Glutamatergic neuron (in vitro differentiated cells): Measurements from ENCODE around the gene HIPK2. TPM values are rescaled to one million over a fixed set of nuclear protein-coding genes. Genes with fewer than 3 reads are reported as not detected.

Experiments
- DNase-seq: peaks from one replicate; pipeline ENCODE4 v3.0.0; 2022
- H3K27ac Mint-ChIP-seq: one replicate; pipeline ENCODE4 v1.8.0; 2020; ENCODE audit warnings: mild to moderate bottlenecking, mixed read lengths, inconsistent platforms; ENCODE audit not compliant: unreplicated experiment
- H3K27me3 Mint-ChIP-seq: one replicate; pipeline ENCODE4 v1.8.0; 2020; ENCODE audit warnings: mild to moderate bottlenecking, moderate library complexity, mixed read lengths, inconsistent platforms; ENCODE audit not compliant: unreplicated experiment
- H3K36me3 Mint-ChIP-seq: one replicate; pipeline ENCODE4 v1.8.0; 2020; ENCODE audit warnings: mild to moderate bottlenecking, mixed read lengths, inconsistent platforms; ENCODE audit not compliant: unreplicated experiment
- H3K4me1 Mint-ChIP-seq: one replicate; pipeline ENCODE4 v1.8.0; 2020; ENCODE audit warnings: mild to moderate bottlenecking, low read depth, mixed read lengths, inconsistent platforms; ENCODE audit not compliant: unreplicated experiment
- H3K4me3 Mint-ChIP-seq: one replicate; pipeline ENCODE4 v1.8.0; 2020; ENCODE audit warnings: mild to moderate bottlenecking, mixed read lengths, inconsistent platforms; ENCODE audit not compliant: unreplicated experiment
- H3K9me3 Mint-ChIP-seq: one replicate; pipeline ENCODE4 v1.8.0; 2020; ENCODE audit warnings: mild to moderate bottlenecking, moderate library complexity, mixed read lengths, inconsistent platforms; ENCODE audit not compliant: unreplicated experiment
- total RNA-seq: library from RNA; stranded (reverse); fragmentation: NEBNext Ultra II Directional; extraction: Animal tissue kit (Norgen Biotek cat#: 25700); gene quantifications from one replicate; pipeline ENCODE4 v1.2.1, GENCODE V29; 2021; ENCODE audit not compliant: unreplicated experiment
- TF ChIP-seq, protein P1 (sequence below): fragments of 200-600 bp; sonication (generic); IDR thresholded peaks from one replicate; pipeline ENCODE4 v1.5.0; 2021; ENCODE audit not compliant: partially characterized antibody, unreplicated experiment

The HIPK2 gene
- total RNA-seq, 1 donor from 2014 or later: 36.9 TPM

DNA sequence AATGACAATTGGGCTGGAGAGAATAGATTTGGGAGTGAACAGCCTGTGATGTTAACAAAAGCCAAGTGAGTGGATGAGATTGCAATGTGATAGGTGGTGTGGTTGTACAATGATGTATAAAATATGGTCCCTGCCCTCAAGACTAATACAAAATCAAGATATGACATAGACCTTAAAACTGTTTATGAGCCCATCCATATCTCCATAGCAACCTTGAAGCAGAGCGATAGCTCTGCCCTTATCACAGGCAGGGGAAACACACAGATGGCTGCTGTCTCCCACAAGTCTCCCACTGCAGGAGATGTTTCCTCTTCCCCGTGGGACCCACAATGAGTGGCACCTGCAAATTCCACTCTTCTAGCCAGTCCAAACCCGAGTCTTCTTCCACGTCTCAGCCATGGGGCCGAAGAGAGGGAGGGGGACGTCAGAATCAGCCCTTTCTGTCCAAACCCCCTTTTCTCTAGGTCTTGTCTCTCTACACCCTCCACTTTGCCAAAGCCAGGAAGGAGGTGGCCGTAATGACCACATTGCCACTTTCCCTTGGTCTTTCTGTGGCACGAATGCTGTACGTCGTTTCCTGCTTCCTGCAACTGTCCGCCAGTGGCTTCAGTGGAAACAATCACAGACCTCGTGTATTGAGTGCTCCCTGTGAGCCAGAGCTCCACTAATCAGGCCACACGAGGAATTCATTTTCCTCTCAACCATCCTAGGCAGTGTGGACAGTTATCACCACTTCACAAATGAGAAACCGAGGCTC is 43.7 kb upstream of the HIPK2 start:
- H3K4me1 Mint-ChIP-seq: no peaks in the 10 kb centered on the region
- no peak overlapping the region for H3K27ac Mint-ChIP-seq
- H3K27me3 Mint-ChIP-seq: peaks cover 4% of the 10 kb centered on the region
- no peak overlapping the region for H3K4me3 Mint-ChIP-seq
- H3K36me3 Mint-ChIP-seq: peaks cover 5% of the 10 kb centered on the region
- no peaks in the 10 kb centered on the region for H3K9me3 Mint-ChIP-seq
- TF ChIP-seq, protein P1, sequence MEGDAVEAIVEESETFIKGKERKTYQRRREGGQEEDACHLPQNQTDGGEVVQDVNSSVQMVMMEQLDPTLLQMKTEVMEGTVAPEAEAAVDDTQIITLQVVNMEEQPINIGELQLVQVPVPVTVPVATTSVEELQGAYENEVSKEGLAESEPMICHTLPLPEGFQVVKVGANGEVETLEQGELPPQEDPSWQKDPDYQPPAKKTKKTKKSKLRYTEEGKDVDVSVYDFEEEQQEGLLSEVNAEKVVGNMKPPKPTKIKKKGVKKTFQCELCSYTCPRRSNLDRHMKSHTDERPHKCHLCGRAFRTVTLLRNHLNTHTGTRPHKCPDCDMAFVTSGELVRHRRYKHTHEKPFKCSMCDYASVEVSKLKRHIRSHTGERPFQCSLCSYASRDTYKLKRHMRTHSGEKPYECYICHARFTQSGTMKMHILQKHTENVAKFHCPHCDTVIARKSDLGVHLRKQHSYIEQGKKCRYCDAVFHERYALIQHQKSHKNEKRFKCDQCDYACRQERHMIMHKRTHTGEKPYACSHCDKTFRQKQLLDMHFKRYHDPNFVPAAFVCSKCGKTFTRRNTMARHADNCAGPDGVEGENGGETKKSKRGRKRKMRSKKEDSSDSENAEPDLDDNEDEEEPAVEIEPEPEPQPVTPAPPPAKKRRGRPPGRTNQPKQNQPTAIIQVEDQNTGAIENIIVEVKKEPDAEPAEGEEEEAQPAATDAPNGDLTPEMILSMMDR: no peak
- no peak for DNase-seq

DNA sequence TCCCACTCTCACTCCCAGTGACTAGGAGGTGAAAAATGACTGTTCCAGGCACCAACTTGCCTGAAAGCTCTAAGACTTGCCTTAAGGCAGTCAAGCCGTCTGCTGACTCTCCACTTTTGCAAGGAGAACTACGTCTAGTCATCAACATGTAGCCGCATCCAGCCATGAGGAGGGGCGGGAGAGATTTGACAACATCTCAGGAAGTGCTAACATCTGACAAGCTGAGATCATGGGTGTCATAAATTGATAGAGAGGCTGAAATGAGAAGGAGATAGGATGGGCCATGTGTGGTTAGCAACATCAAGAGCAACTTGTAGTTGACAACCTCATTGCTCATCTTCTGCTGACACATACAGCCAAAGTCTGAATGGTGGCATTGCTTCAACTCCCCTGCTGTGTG is 42.3 kb upstream of the HIPK2 start:
- no peaks in the 10 kb centered on the region for H3K27me3 Mint-ChIP-seq
- no peak for DNase-seq
- no peaks in the 10 kb centered on the region for H3K4me1 Mint-ChIP-seq
- H3K27ac Mint-ChIP-seq: no peak overlapping the region
- peaks cover 9% of the 10 kb centered on the region for H3K36me3 Mint-ChIP-seq
- TF ChIP-seq, protein P1: no peak
- H3K9me3 Mint-ChIP-seq: no peaks in the 10 kb centered on the region
- H3K4me3 Mint-ChIP-seq: no peak overlapping the region

DNA sequence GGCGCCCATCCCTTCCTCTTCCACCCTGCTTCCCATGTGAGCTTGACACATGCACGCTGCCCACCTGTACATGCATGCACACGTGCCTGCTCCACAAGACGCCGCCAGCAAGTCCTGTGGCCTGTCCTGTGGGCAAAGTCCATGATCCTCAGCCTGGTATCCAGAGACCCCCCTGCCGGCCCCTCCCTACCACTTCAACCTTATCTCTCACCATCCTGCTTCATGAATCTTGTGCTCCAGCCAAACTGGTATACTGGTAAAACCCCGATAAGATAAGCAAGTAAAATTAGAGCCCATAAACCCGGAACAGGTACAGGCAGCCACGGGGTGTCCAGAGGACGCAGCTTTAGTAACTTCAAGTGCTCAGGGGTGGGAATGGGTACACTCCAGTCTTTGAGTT is 39.5 kb upstream of the HIPK2 start:
- DNase-seq: no peak
- TF ChIP-seq, protein P1: no peak
- Mint-ChIP-seq H3K36me3 (peaks cover 9% of the 10 kb centered on the region), H3K27me3 (no peaks in the 10 kb centered on the region), H3K27ac (no peak overlapping the region), H3K4me3 (no peak overlapping the region), H3K9me3 (no peaks in the 10 kb centered on the region), H3K4me1 (no peaks in the 10 kb centered on the region)

DNA sequence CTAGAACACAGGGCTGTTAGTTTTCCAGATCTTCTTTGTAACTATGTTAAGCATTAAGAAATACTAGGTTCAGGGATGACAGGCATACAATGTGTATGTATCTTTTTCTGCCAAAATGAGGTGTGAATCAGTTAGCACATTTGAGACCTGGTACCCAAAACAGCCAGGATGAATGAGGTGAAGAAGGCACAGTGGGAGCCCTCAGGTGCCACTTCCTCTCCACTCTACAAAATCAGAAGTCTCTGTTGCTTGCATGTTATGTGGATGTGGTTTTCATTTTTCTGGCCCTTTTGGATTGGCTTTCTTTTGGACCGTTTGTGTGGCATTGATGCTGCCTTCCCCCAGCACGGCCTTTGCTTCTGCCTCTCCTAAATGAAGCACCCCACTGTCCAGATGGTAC is 35.9 kb upstream of the HIPK2 start:
- DNase-seq: no peak
- Mint-ChIP-seq H3K36me3 (peaks cover 9% of the 10 kb centered on the region), H3K4me1 (no peaks in the 10 kb centered on the region), H3K4me3 (no peak overlapping the region), H3K9me3 (no peaks in the 10 kb centered on the region), H3K27ac (no peak overlapping the region), H3K27me3 (peaks cover 2% of the 10 kb centered on the region)
- TF ChIP-seq, protein P1: no peak

DNA sequence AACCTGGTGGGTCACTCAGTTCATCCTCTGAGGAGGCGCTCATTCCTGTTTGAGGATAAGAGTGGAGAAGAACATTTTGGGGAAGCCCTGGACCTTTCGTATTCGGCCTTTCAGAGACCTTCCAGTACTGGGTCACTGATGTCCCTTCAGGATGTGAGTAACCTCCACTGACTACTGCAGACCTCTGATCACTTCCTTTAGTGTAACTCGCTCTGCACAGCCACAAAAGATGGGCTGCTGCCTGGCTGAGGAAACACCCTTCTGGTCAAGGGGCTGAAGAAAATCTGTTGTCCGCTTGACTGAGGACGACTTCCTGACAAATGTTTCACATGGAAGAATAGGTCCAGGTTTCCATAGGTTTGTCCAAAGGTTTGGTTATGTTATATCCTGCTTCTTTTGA is 35.4 kb upstream of the HIPK2 start:
- no peaks in the 10 kb centered on the region for H3K4me1 Mint-ChIP-seq
- no peak for DNase-seq
- no peaks in the 10 kb centered on the region for H3K9me3 Mint-ChIP-seq
- H3K4me3 Mint-ChIP-seq: no peak overlapping the region
- no peak overlapping the region for H3K27ac Mint-ChIP-seq
- TF ChIP-seq, protein P1: no peak
- peaks cover 4% of the 10 kb centered on the region for H3K27me3 Mint-ChIP-seq
- H3K36me3 Mint-ChIP-seq: peaks cover 9% of the 10 kb centered on the region
